Transverse colon (tissue), 4 donors: ENCODE results near the gene CDYL.

Experiments used
- CTCF ChIP-seq, 5 experiments: fragments of 200-600 bp in 3 of 5; fragments of 450-650 bp in 2 of 5; sonication (generic) in 3 of 5; IDR thresholded peaks; 1 replicate in 2 of 5; 2 replicates in 3 of 5; pipeline ENCODE4 v1.5.1; 2016 to 2017; ENCODE audit warnings: antibody characterized with exemption in 5 of 5, inconsistent platforms in 3 of 5, mild to moderate bottlenecking in 2 of 5, moderate library complexity in 1 of 5
- EP300 ChIP-seq: sonication (generic); formaldehyde crosslinking; IDR thresholded peaks from one replicate; pipeline ENCODE4 v1.6.1; 2017; ENCODE audit warnings: antibody characterized with exemption, low read depth
- POLR2A ChIP-seq: fragments of 450-650 bp; IDR thresholded peaks from one replicate; pipeline ENCODE4 v1.6.1; 2016; ENCODE audit warnings: antibody characterized with exemption, mild to moderate bottlenecking, moderate library complexity
- POLR2AphosphoS5 ChIP-seq, 3 donors: sonication (generic); formaldehyde crosslinking; IDR thresholded peaks; one replicate each; pipeline ENCODE4 v1.6.1; 2016; ENCODE audit warnings: antibody characterized with exemption in 3 of 3

DNA sequence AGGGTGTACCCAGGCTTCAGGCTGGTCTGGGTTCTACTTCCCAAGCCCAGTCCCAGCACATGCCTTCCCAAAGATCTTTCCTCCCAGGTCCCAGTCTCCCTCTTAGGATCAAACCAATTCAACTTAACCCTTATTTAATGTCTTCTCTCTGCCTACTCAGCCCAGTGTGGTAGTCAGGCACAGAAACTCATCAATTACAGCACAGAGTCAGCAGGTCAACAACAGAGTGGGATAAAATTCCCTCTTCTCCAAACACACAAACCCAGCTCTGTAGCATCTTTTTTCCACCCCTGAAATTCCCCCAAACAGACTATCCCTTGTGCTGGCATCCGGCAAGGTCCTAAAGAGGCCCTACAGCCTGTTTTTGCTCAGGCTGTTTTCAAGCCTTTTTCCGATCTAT is 47.3 kb upstream of the CDYL start:
- TF ChIP-seq CTCF (IDR thresholded peaks at IDR 0.05) = no peak
- no peak for TF ChIP-seq POLR2AphosphoS5 (IDR thresholded peaks at IDR 0.05)
- TF ChIP-seq EP300 = no peak
- no peak for TF ChIP-seq POLR2A
